CD14-positive monocyte (primary cell): ENCODE data around the gene CRB2. TPM values are rescaled to one million over a fixed set of nuclear protein-coding genes. Genes with fewer than 3 reads are reported as not detected.

Experiments used
- DNase-seq, 3 donors: peaks; one replicate each; pipeline ENCODE4 v3.0.0-alpha.2; 2011 to 2022
- H2AFZ ChIP-seq: 2 replicates; pipeline ENCODE4 v1.6.0; 2012; ENCODE audit warnings: mild to moderate bottlenecking, low read depth, low read length, inconsistent platforms; ENCODE audit not compliant: insufficient read depth, poor library complexity, severe bottlenecking
- H3K27ac ChIP-seq, 2 donors: 1 replicate in 1 of 2; 2 replicates in 1 of 2; pipeline ENCODE4 v1.5.1; 2012 to 2013; ENCODE audit warnings: low read length in 2 of 2, control low read depth in 1 of 2, inconsistent platforms in 1 of 2, low read depth in 1 of 2, mild to moderate bottlenecking in 1 of 2
- H3K27me3 ChIP-seq, 2 donors: one replicate each; pipeline versions ENCODE4 v1.6.0 to v1.6.1; 2011 to 2013; ENCODE audit warnings: low read length in 2 of 2; ENCODE audit not compliant: control insufficient read depth in 2 of 2, insufficient read depth in 2 of 2
- H3K36me3 ChIP-seq, 2 donors: replicated peaks in 1 of 2; 1 replicate in 1 of 2; 2 replicates in 1 of 2; pipeline versions ENCODE4 v1.5.1 to v1.6.1; 2012 to 2013; ENCODE audit warnings: low read length in 2 of 2, control low read depth in 1 of 2, inconsistent platforms in 1 of 2, mild to moderate bottlenecking in 1 of 2; ENCODE audit not compliant: insufficient read depth in 2 of 2, control insufficient read depth in 1 of 2
- H3K4me1 ChIP-seq, 2 donors: 1 replicate in 1 of 2; 2 replicates in 1 of 2; pipeline versions ENCODE4 v1.5.1 to v1.6.1; 2012 to 2013; ENCODE audit warnings: low read length in 2 of 2, control low read depth in 1 of 2, inconsistent platforms in 1 of 2, mild to moderate bottlenecking in 1 of 2, moderate library complexity in 1 of 2; ENCODE audit not compliant: insufficient read depth in 2 of 2, control insufficient read depth in 1 of 2
- H3K4me2 ChIP-seq: replicated peaks from 2 replicates; pipeline ENCODE3; 2012; ENCODE audit warnings: low read length, moderate library complexity, mild to moderate bottlenecking; ENCODE audit not compliant: poor library complexity, severe bottlenecking; ENCODE audit errors: extremely low read depth
- H3K4me3 ChIP-seq, 3 experiments: fragments of 200-600 bp in 1 of 3; sonication (generic) in 1 of 3; replicated peaks in 1 of 3; 1 replicate in 2 of 3; 2 replicates in 1 of 3; pipeline ENCODE4 v1.5.1; 2011 to 2013; ENCODE audit warnings: low read length in 3 of 3, mild to moderate bottlenecking in 3 of 3, control low read depth in 2 of 3, low read depth in 2 of 3, inconsistent platforms in 1 of 3, moderate library complexity in 1 of 3
- H3K79me2 ChIP-seq: 2 replicates; pipeline ENCODE4 v1.6.0; 2012; ENCODE audit warnings: mild to moderate bottlenecking, control low read depth, inconsistent platforms, low read length, moderate library complexity; ENCODE audit not compliant: insufficient read depth
- H3K9ac ChIP-seq: 2 replicates; pipeline ENCODE4 v1.6.0; 2017; ENCODE audit warnings: low read length, mild to moderate bottlenecking; ENCODE audit not compliant: insufficient read depth, poor library complexity, severe bottlenecking
- H3K9me3 ChIP-seq, 2 donors: replicated peaks in 1 of 2; 1 replicate in 1 of 2; 2 replicates in 1 of 2; pipeline versions ENCODE4 v1.5.1 to v1.6.1; 2012 to 2013; ENCODE audit warnings: low read length in 2 of 2, control low read depth in 1 of 2; ENCODE audit not compliant: control insufficient read depth in 1 of 2, insufficient read depth in 1 of 2
- H4K20me1 ChIP-seq: 2 replicates; pipeline ENCODE4 v1.6.0; 2012; ENCODE audit warnings: mild to moderate bottlenecking, low read length, control low read depth, moderate library complexity; ENCODE audit not compliant: insufficient read depth
- H3K27ac Mint-ChIP-seq, 7 donors: one replicate each; pipeline ENCODE4 v1.8.0; 2020; ENCODE audit warnings: mild to moderate bottlenecking in 7 of 7, mixed read lengths in 7 of 7, moderate library complexity in 6 of 7, inconsistent platforms in 2 of 7
- H3K27me3 Mint-ChIP-seq, 3 donors: one replicate each; pipeline ENCODE4 v1.8.0; 2021 to 2022; ENCODE audit warnings: low read depth in 3 of 3, mild to moderate bottlenecking in 3 of 3, mixed read lengths in 3 of 3, moderate library complexity in 3 of 3, inconsistent platforms in 1 of 3
- H3K36me3 Mint-ChIP-seq, 2 donors: one replicate each; pipeline ENCODE4 v1.8.0; 2020; ENCODE audit warnings: mixed read lengths in 2 of 2, inconsistent platforms in 1 of 2, mild to moderate bottlenecking in 1 of 2
- H3K4me1 Mint-ChIP-seq: one replicate; pipeline ENCODE4 v1.8.0; 2020; ENCODE audit warnings: mild to moderate bottlenecking, mixed read lengths
- H3K4me3 Mint-ChIP-seq, 2 donors: one replicate each; pipeline ENCODE4 v1.8.0; 2020; ENCODE audit warnings: mild to moderate bottlenecking in 2 of 2, mixed read lengths in 2 of 2, moderate library complexity in 1 of 2
- H3K9me3 Mint-ChIP-seq, 7 donors: one replicate each; pipeline ENCODE4 v1.8.0; 2020 to 2022; ENCODE audit warnings: mixed read lengths in 7 of 7, mild to moderate bottlenecking in 6 of 7, moderate library complexity in 6 of 7, inconsistent platforms in 2 of 7
- CTCF ChIP-seq: fragments of 200-600 bp; IDR thresholded peaks from one replicate; pipeline ENCODE4 v1.8.0; 2022; ENCODE audit warnings: antibody characterized with exemption, mild to moderate bottlenecking
- WGBS: methylation state at CpG from one replicate; pipeline ENCODE4 v1.1.5; 2013; ENCODE audit warnings: missing lambda C conversion rate; ENCODE audit not compliant: insufficient coverage; 5-methylcytosine and 5-hydroxymethylcytosine counted together
- intact Hi-C, 2 donors: fragments of 100-400 bp; cut with micrococcal nuclease; formaldehyde crosslinking; loops; one replicate each; pipeline versions ENCODE4 v1.15.0 to v1.15.1; 2023
- polyA plus RNA-seq, 3 donors: library from polyadenylated mRNA; depleted of rRNA in 1 of 3; unstranded in 2 of 3; stranded (reverse) in 1 of 3; fragments of 300-500 nt in 2 of 3; fragments of >200 nt in 1 of 3; fragmentation: Illumina TruSeq in 2 of 3; gene quantifications; 1 replicate in 2 of 3; 2 replicates in 1 of 3; pipeline ENCODE4 v1.2.3, GENCODE V29; 2012 to 2021

Gene CRB2
- polyA plus RNA-seq, 3 donors: not detected

DNA sequence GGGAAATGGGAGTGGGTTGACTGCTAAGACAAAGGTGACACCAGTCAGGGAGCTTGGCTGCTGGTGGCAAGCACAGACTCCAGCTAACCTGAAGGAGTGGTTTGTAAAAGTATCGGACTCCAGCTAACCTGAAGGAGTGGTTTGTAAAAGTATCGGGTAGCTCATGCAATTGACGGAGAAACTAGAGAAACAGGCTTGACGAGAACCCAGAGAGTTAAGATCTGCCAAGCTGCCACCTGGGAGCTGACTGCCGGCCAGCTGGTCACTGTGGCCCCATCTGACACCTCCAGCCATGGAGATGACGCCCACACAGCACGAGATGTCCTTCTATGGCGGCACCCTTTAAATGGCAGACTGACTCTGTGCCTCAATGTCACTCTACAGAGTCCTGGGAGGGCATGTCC, 28.3 kb upstream of the CRB2 start:
- Histone ChIP-seq H3K9ac (no peak overlapping the region), H3K4me2 (no peak overlapping the region), H3K4me3 (no peak overlapping the region), H3K27me3 (no peaks in the 10 kb centered on the region), H3K36me3 (no peaks in the 10 kb centered on the region), H3K79me2 (no peaks in the 10 kb centered on the region), H4K20me1 (no peaks in the 10 kb centered on the region), H2AFZ (no peak overlapping the region), H3K27ac (no peak overlapping the region), H3K9me3 (no peaks in the 10 kb centered on the region), H3K4me1 (peaks cover 20 to 25% of the 10 kb centered on the region in 2 donors)
- peaks cover 0 to 2% (median 0%) of the 10 kb centered on the region in 7 donors for H3K9me3 Mint-ChIP-seq
- no peaks in the 10 kb centered on the region for H3K36me3 Mint-ChIP-seq
- no peak overlapping the region for H3K4me3 Mint-ChIP-seq
- DNase-seq: no peak
- H3K4me1 Mint-ChIP-seq: peaks cover 37% of the 10 kb centered on the region
- intact Hi-C loops: no loop called here
- WGBS: 94% methylated on average over 8 of the region's 8 CpGs
- peaks cover 4 to 12% (median 6%) of the 10 kb centered on the region in 3 donors for H3K27me3 Mint-ChIP-seq
- H3K27ac Mint-ChIP-seq: peak overlapping the region in 2 of 7 donors; percentile 77 to 78
- TF ChIP-seq CTCF: no peak

DNA sequence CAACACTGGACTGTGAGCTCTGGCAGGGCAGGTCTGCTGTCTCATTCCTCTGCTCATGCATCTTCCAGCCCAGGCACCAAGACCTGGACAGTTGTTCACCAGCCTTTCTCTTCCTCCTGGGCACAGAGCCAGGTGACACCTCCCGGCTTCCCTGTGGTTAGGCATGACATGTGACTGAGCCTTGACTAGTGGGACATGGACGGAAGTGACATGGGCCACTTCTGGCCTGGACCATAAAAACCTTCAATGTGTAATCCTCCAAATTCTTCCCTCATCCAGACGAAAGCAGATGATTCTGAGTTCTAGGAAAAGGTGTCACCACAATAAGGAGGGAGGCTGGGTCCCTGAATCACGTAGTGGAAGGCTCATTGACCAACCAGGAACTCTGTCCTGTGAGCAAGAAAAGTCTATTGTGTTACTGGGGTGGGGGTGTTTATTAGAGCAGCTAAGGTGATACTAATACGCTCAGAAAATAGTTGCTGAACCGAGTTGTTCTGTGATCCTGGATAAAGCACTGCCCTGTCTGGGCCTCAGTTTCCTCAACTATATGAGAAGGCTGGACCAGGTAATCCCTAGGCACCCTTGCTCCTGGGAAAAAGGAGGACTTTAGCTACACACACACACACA, 26.6 kb upstream of the CRB2 start:
- Histone ChIP-seq H3K4me3 (no peak overlapping the region), H3K27me3 (no peaks in the 10 kb centered on the region), H3K9me3 (no peaks in the 10 kb centered on the region), H3K27ac (no peak overlapping the region), H2AFZ (no peak overlapping the region), H4K20me1 (no peaks in the 10 kb centered on the region), H3K79me2 (no peaks in the 10 kb centered on the region), H3K4me2 (no peak overlapping the region), H3K36me3 (no peaks in the 10 kb centered on the region), H3K9ac (no peak overlapping the region), H3K4me1 (peaks cover 15 to 18% of the 10 kb centered on the region in 2 donors)
- H3K4me1 Mint-ChIP-seq: peaks cover 29% of the 10 kb centered on the region
- peak; percentile 57 to 78 (median 60) for DNase-seq
- H3K36me3 Mint-ChIP-seq: no peaks in the 10 kb centered on the region
- H3K27ac Mint-ChIP-seq: peak overlapping the region in 4 of 7 donors; percentile 43 to 59 (median 52)
- WGBS: 0% methylated on average over 1 of the region's 6 CpGs
- no peak for TF ChIP-seq CTCF
- H3K4me3 Mint-ChIP-seq: no peak overlapping the region
- H3K27me3 Mint-ChIP-seq: peaks cover 3 to 6% (median 4%) of the 10 kb centered on the region in 3 donors
- intact Hi-C loops: no loop called here
- H3K9me3 Mint-ChIP-seq: peaks cover 0 to 2% (median 0%) of the 10 kb centered on the region in 7 donors
